ENCODE measurements around the gene PPP6C.
"Not testable (repeated sequence)": the region's sequence is repeated elsewhere in the genome, so short reads cannot be mapped to it uniquely, and the experiment has no call there.

PPP6C gene

DNA sequence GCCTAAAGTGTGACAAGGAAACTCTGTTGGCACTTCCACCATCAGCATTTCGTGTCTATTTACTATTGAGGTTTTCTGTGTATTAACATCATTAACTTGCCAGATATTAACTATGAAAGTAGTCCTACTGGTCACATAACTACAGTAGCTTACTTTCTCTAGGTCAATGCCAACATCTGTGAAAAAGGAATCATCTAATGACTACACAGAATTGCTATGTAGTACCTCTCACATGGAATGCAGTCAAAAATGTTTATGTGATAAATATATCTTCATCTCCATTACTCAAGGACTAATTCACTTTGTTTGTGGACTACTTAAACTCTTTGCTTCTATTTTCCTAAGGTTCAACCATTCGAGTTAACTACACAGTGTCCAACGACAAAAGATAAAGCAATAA, 48.4 kb downstream of the PPP6C start:
- no peak for DNase-seq

DNA sequence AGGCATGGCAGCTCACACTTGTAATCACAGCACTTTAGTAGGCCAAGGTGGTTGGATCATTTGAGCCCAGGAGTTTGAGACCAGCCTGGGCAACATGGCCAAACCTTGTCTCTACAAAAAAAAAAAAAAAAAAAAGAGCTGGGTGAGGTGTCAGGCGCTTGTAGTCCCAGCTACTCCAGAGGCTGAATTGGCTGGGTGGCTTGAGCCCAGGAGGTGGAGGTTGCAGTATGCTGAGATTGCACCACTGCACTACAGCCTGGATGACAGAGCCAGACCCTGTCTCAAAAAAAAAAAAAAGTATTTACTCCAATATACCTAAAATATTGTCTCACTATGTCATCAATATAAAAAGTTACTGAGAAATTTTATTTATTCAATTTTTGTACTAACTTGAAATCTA, 49.0 kb downstream of the PPP6C start:
- no peak for DNase-seq

DNA sequence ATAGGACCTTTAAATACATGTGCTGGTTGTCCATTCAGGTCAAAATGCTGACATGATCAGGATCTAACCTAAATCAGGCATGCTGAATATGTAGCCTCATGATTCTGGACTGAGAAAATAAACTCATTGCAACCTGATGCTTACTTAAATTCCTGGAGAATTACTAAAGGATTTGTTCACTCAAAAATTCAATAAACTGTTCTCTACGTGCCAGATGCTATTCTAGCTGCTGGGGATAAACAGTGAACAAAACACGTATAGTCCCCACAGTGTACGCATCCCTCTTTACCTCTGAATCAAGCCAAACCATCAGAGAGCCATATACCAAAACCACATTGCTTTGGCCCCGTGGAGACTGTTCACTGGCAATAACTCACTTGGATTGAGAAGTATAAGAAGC, 52.4 kb downstream of the PPP6C start:
- DNase-seq = no peak

DNA sequence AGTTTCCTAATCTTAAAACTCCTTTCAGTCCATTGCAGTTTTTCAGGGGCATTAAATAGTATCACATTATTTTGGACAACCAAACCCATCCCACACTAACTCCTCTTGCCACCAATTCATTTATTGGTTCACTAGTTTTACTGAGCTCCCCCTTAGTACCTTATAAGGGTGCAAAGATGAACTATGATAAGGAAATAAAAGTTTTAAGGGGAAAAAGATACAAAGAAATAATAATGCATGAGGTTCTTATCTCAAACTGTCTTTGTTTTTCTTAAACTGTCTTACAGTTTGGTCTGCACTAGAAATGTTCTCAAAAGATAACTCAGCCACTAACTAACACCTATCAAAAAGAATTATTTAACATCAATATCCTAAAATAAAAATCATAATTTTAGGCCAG, 54.6 kb downstream of the PPP6C start:
- DNase-seq = no peak

DNA sequence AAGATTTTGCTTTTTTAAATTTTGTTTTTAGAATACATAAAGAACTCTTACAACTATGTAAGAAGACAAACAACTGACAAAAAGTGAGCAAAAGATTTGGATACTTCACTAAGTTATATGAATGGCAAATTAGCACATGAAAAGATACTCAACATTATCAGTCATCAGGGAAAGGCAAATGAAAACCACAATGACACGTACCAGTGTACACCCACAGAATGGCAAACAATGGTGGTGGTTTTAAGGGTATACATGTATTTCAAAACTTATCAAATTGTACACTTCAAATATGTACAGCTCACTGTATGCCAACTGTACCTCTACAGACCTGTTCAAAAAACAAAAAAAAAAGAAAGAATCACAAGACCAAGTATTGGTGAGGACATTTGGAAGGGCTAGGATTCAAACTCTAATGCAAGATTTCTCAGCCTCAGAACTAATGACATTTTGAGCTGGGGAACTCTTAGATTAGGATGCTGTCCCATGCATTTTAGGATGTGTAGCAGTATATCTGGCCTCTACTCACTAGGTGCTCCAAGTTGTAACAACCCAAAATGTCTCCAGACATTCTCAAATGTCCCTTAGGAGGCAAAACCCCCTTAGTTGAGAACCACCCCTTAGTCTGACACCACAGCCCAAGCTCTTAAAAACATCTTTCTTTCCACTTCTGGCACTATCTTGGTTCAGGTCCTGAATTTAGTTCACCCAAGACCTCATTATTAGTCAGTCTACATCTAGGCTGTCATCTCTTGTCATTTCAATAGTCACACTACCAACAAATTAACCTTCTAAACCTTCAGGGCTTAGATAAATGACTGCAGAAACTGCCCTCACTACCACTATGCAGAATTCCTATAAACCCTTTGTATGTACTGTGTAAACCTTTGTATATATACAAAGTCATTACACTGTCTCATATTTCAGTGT, 55.9 kb downstream of the PPP6C start:
- no peak for DNase-seq

DNA sequence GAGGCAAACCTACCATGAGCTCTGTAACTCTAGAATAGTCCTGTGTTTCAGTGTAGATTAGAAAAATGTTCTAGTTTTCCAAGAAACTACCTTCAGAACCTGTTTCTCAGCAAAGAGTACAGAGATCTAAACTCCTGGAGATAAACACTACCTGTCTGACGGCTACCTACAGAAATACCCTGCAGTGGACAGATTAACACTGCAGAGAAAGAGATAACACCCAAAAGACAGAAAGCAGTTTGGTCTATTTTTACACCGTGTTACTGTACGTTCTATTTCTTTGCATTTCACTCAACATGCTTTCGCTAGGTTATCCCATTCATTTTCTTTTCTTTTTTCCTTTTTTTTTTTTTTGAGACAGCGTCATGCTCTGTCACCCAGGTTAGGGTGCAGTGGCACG, 57.8 kb downstream of the PPP6C start:
- no peak for DNase-seq

DNA sequence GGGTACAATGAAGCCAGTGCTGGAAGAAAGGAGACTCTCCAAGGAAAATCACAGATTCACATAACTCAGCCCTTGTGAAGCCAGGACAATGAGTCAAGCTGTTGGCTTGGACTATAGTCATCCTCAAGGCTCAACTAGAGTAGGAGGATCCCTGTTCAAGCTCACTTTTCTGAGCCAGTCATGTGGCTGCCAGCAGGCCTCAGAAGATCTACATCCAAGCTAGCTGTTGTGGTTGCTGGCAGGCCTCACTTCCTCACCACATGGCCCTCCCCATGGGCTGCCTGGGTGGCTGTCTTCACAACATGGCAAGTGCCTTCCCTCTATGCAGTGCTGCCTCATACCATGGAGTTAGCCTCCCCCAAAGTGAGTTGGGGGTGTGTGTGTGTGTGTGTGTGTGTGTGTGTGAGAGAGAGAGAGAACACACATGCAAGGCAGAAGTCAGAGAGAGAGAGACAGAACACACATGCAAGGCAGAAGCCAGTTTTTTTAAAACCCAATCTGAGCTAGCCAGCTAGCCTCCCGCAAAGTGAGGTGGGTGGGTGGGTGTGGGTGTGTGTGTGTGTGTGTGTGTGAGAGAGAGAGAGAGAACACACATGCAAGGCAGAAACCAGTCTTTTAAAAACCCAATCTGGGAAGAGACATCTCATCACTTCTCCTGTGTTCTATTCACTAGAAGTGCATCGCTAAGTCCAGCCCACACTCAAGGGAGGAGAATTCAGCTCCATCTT, 63.4 kb downstream of the PPP6C start:
- no peak for DNase-seq

DNA sequence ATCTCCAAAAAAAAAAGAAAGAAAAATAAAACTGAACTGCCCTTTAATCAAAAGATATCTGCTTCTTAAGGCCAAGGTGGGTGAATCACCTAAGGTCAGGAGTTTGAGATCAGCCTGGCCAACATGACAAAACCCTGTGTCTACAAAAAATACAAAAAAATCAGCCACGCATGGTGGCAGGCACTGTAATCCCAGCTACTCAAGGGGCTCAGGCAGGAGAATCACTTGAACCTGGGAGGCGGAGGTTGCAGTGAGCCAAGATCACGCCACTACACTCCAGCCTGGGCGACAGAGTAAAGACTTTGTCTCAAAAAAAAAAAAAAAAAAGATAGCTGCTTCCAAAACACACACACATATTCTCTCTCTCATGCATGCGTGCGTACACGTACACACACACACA, 64.1 kb downstream of the PPP6C start:
- no peak for DNase-seq

DNA sequence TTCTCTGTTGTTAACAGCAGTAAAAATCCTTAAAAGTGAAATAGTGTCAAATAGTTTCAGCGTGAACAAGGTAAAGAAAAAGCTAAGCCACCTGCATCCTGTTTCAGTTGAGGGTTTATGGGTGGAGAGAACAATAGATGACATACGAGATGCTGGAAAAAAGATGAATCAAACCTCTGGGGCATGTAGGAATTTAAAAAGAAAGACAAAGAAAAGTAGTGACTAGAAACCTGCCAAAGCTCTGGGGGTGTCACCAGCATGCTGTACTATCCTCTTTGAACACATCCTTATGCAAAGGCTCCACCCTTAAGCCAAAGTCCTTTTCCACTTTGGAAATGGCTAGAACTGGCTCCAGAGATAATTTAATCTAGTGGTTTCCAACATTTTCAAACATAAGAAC, 68.5 kb downstream of the PPP6C start:
- no peak for DNase-seq

DNA sequence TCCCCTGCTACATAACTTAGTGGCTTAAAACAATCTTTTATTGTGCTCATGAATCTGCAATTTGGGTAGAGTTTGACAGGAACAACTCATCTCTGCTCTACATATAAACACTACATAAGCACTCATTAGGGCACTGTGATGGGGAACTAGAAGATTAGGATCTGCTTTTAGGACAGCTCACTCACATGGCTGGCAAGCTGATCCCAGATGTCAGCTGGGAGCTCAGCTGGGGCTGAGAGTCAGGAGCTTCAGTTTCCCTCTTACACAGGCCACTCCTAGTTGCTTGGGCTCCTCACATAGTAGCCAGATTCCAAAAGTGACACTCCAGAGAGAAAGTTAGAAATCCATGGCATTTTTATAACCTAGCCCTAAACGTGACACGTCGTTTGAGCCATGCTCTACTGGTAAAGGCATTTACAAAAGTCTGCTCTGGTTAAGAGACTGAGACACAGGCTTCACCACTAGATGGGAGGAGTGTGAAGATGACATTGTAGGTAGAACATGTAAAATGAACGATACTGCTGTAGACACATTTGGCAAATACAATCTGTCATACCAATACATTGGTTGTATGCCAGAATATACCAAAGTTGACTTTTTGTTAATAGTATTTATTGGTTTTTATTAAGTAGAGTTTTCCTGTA, 69.8 kb downstream of the PPP6C start:
- no peak for DNase-seq

DNA sequence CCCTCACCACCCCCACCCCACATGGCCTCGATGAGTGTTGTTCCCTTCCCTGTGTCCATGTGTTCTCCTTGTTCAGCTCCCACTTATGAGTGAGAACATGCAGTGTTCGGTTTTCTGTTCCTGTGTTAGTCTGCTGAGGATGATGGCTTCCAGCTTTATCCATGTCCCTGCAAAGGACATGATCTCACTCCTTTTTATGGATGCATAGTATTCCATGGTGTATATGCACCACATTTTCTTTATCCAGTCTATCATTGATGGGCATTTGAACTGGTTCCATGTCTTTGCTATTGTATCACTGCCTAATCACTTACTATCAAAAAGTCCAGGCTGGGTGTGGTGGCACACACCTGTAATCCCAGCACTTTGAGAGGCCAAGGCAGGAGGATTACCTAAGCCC, 70.9 kb downstream of the PPP6C start:
- not testable (repeated sequence) for DNase-seq

DNA sequence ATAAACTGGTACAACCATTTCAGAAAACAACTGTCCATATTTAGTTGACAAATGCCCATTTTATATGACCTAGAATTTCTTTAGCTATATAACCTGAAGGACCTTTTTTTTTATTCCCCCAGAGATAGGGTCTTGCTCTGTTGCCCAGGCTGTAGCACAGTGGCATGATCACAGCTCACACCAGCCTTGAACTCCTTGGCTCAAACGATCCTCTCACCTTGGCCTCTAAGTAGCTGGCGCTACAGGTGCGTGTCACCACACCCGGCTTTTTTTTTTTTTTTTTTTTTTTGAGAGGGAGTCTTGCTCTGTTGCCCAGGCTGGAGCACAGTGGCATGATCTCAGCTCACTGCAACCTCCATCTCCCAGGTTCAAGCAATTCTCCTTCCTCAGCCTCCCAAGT, 75.1 kb downstream of the PPP6C start:
- not testable (repeated sequence) for DNase-seq

DNA sequence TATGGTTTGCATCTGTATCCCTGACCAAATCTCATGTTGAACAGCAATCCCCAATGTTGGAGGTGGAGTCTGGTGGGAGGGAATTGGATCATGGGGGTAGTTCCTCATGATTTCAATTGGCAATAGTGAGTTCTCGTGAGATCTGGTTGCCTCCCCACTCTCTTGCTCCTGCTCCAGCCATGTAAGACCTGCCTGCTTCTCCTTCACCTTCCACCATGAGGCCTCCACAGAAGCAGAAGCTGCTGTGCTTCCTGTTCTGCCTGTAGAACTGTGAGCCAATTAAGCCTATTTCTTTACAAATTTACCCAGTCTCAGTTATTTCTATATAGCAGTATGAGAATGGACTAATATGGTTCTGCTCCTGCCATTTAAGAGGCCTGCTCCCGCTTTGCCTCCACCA, 79.1 kb downstream of the PPP6C start:
- DNase-seq = no peak

DNA sequence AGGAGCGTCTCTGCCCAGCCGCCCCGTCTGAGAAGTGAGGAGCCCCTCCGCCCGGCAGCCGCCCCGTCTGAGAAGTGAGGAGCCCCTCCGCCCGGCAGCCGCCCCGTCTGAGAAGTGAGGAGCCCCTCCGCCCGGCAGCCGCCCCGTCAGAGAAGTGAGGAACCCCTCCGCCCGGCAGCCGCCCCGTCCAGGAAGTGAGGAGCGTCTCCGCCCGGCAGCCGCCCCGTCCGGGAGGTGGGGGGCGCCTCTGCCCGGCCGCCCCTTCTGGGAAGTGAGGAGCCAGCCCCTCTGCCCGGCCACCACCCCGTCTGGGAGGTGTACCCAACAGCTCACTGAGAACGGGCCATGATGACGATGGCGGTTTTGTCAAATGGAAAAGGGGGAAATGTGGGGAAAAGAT, 81.1 kb downstream of the PPP6C start:
- not testable (repeated sequence) for DNase-seq

DNA sequence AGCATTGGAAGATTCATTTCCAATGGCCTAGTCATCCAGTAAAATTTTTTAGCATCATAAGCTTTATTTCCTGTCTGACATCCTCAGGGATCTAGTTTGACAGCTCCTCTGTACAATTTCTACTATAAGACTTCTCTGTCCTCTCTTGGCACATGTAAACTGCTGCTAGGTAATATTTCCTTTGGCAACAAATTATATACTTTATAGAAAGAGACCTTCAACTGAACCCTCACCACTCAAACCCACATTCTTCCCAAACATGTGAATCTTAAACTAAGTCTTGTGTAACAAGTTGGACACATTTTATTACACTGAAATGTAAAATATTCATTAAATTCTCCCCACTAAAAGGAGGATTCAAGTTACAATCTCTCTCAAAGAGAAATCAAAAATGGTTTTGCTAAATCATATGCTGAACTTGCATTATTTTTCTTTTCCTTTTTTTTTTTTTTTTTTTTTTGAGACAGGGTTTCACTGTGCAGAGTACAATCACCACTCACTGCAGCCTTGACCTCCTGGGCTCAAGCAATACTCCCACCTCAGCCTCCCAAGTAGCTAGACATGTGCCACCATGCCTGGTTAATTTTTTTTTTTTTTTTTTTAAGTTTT, 83.2 kb downstream of the PPP6C start:
- no peak for DNase-seq

DNA sequence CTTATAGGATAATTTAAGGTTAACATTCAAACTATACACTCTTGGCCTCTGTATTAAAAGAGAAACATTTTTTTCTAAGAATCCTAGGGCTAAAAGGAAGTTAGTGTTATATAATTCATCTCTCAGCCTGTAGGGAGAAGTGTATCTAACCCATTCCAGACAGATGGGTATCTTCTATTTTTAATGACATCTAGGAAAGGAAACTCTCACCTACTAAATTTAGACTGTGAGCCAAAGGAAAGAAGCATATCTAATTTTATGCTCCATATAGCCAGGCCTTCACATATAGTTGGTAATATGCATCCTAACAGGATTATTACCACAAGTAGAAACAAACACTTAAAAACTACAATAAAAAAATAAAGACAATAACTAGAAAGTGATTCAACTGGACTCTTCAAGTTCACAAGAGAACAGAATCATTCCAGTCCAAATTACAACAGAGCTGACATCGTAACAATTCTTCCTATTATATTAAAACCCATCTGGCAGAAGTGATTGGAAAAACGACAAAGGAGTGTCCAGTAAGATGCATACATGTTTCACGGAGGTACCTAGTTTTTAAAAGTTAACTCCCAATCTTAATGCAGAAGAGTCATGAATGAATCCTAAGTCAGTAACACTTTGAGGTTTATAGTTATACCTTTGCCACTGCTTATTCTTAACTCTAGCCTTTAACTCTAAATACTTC, 85.7 kb downstream of the PPP6C start:
- no peak for DNase-seq

DNA sequence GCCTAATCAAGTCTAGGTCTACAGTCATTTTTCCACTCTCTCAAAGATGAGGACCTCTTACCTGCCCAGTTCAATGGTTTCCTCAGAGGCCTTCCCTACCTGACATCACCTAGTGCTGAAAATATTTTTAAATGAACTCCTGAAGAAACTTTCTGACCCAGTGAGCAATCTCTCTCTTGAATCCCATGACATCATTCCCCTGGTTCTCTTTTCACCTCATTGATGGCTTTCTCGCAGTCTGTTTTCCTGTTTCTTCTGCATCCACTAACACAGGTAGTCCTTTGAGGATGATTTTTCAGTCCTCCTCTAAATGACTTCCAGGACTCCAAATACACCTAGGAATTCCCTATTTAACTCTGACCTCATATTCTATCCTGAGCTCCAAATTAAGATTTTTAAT, 86.6 kb downstream of the PPP6C start:
- DNase-seq = no peak

DNA sequence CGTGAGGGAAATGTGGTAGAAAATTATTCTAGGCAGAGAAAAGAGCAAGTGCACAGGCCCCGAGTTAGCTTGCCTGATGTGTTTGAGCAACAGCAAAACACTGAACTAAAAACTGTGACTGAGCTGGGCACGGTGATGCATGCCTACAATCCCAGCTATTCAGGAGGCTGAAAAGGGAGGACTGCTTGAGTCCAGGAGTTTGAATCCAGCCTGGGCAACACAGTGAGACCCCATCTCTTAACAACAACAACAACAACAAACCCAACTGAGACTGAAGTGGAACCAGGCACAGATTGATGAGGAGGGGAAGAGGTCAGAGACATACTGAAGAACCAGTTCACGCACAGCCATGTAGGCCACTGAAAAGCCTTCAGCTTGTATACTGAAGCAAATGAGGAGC, 88.8 kb downstream of the PPP6C start:
- DNase-seq = no peak

DNA sequence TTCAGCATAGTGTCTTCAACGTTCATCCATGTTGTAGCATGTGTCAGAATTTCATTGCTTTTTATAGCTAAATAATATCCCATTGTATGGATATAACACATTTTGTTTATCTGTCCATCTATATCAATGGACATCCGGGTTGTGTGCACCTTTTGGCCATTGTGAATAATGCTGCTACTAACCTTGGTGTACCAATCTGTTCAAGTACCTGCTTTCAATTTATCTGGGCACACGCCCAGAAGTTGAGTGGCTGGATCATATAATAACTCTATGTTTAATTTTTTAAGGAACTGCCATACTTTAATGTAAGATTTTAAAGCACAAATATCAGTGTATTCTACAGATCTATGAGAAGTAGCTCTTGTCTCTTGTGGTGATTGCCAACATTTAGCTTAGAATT, 89.8 kb downstream of the PPP6C start:
- no peak for DNase-seq
